ENCODE data around the gene DNAJB4.
A peak's percentile ranks its signal among the peaks of the same experiment; 100 is the strongest.
"Not testable (repeated sequence)": the region's sequence is repeated elsewhere in the genome, so short reads cannot be mapped to it uniquely, and the experiment has no call there.

Gene DNAJB4

DNA sequence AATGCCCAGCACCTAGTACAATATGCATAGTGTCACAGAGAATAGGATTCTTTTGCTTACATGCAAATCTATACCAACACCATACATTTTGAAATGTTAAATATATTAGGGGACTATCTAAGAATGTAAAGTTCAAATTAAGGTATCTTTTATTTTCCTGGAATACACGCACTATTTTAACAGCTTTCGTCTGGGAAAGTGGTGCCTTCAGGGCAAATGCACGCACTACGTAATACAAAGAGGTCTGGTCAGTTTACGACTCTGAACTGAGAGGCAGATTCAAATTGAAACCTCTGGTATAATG lies 26.8 kb upstream of the DNAJB4 start:
- H3K27ac ChIP-seq (ENCODE audit: low read length) = peak overlapping the region; percentile 100
- peaks cover 34% of the 10 kb centered on the region for H3K4me1 ChIP-seq (ENCODE audit: control insufficient read depth, low read depth, low read length)
- H3K4me3 ChIP-seq (ENCODE audit: low read length) = peak overlapping the region; percentile 100
- peak overlapping the region; percentile 100 for H3K9ac ChIP-seq (ENCODE audit: low read length)
- H3K9me3 ChIP-seq (ENCODE audit: control insufficient read depth, low read depth, low read length) = peaks cover 3% of the 10 kb centered on the region
- no peaks in the 10 kb centered on the region for H3K27me3 ChIP-seq (ENCODE audit: control insufficient read depth, insufficient read depth, low read length)
- H3K36me3 ChIP-seq (ENCODE audit: control insufficient read depth, low read depth, low read length) = peaks cover 13% of the 10 kb centered on the region

DNA sequence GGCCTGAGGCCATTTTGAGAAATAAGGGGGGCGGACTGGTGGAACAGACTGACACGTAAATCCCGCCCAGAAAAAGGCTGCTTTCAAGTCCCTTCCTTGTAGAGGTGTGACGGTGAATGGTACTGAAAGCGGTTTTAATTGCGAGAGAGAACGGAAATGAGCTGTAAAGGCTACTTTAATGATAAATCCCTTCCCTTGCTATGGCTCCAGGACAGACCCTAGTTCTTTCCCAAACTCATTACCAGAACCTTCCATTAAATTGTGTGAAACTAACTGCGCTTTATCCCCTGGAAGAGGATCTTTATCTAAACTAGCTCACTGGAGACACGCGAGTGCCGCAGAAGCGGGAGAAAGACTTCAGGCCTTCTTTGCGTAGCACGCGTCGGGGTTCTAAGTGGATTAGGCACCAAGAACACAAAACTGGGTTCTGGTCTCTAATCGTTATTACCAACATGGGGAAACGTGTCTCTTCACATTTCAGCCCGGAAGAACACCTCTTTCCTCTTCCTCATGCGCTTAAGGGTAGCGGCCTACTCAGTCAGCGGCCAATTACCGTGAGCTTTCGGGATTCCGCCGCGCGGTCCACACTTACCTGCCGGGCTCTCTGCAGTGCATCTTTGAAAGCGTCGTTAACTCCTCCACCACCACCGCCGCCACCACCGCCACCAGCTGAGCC lies 26.3 kb upstream of the DNAJB4 start:
- H3K27me3 ChIP-seq (ENCODE audit: control insufficient read depth, insufficient read depth, low read length) = no peaks in the 10 kb centered on the region
- H3K4me1 ChIP-seq (ENCODE audit: control insufficient read depth, low read depth, low read length) = peaks cover 34% of the 10 kb centered on the region
- peaks cover 13% of the 10 kb centered on the region for H3K36me3 ChIP-seq (ENCODE audit: control insufficient read depth, low read depth, low read length)
- H3K9me3 ChIP-seq (ENCODE audit: control insufficient read depth, low read depth, low read length) = peaks cover 3% of the 10 kb centered on the region
- peak overlapping the region; percentile 100 for H3K27ac ChIP-seq (ENCODE audit: low read length)
- peak overlapping the region; percentile 100 for H3K4me3 ChIP-seq (ENCODE audit: low read length)
- H3K9ac ChIP-seq (ENCODE audit: low read length) = peak overlapping the region; percentile 100

DNA sequence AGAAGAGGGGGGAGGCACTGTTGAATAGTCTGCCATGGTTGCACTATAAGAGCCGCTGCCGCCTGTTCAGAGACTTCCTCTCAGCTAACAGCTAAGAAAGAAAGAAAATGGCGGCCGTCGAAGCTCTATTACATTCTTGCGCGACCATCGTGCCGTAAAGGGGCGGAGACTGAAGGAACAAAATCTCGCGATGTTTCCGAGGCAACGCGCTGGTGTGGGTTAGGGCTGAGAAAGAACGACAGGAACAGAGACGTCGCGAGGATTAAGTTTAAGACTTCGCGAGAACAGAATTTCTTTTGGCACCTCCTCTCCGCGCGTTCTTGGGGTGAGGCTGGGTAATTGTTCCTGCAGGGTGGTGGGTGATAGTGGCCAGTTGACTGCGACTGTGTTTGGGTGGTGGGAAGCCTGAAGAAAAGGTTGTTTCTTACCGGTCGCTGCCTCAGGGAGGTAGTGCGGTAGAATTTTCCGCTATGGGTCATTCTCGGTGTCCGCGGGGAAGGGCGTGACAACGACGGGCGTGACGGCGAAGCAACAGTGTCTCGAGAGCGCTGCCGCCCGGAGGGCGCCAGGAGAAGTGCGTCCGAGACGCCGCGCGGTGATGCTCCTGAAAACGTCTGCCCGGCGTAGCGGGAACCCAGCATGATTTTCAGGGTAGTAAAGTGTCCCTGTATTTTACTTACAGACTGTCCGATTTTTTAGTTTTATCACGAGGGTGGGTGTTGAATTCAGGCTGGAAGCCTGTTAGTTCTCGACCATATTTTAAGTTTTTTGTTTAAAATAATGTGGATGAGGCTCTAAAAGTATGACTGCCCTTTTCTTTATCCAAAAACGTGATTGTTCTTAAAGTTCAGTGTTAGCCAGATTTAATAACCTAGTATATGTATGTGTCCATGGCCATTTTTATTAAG lies 25.5 kb upstream of the DNAJB4 start, which contains the start of gene FUBP1:
TSS of gene FUBP1 (minus strand) at position 104 of the 908 bp plus-strand sequence. CDS start at position 36, 68 bp downstream.
- Histone ChIP-seq H3K4me1 (ENCODE audit: control insufficient read depth, low read depth, low read length) (peaks cover 31% of the 10 kb centered on the region), H3K9me3 (ENCODE audit: control insufficient read depth, low read depth, low read length) (peaks cover 3% of the 10 kb centered on the region), H3K27ac (ENCODE audit: low read length) (peak within 1 kb of the TSS; percentile 100), H3K27me3 (ENCODE audit: control insufficient read depth, insufficient read depth, low read length) (no peaks in the 10 kb centered on the region), H3K4me3 (ENCODE audit: low read length) (peak within 1 kb of the TSS; percentile 100), H3K9ac (ENCODE audit: low read length) (peak within 1 kb of the TSS; percentile 100), H3K36me3 (ENCODE audit: control insufficient read depth, low read depth, low read length) (peaks cover 17% of the 10 kb centered on the region)

DNA sequence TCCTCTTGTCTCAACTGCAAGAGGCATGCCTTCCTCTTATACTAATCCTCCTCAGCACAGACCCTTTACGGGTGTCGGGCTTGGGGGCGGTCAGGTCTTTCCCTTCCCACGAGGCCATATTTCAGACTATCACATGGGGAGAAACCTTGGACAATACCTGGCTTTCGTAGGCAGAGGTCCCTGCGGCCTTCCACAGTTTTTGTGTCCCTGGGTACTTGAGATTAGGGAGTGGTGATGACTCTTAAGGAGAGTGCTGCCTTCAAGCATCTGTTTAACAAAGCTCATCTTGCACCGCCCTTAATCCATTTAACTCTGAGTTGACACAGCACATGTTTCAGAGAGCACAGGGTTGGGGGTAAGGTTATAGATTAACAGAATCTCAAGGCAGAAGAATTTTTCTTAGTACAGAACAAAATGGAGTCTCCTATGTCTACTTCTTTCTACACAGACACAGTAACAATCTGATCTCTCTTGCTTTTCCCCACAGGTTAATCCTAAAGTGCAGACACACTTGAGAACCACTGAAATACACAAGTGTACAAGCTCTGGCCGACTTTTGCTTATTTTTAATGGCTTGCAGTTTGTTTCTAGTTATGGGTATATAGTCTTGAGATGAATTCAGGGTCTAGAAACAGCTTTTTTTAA lies 21.3 kb upstream of the DNAJB4 start:
- H3K27ac ChIP-seq (ENCODE audit: low read length); H3K9me3 ChIP-seq (ENCODE audit: control insufficient read depth, low read depth, low read length); H3K4me1 ChIP-seq (ENCODE audit: control insufficient read depth, low read depth, low read length); H3K4me3 ChIP-seq (ENCODE audit: low read length); H3K9ac ChIP-seq (ENCODE audit: low read length); H3K27me3 ChIP-seq (ENCODE audit: control insufficient read depth, insufficient read depth, low read length); H3K36me3 ChIP-seq (ENCODE audit: control insufficient read depth, low read depth, low read length): not testable (repeated sequence)

DNA sequence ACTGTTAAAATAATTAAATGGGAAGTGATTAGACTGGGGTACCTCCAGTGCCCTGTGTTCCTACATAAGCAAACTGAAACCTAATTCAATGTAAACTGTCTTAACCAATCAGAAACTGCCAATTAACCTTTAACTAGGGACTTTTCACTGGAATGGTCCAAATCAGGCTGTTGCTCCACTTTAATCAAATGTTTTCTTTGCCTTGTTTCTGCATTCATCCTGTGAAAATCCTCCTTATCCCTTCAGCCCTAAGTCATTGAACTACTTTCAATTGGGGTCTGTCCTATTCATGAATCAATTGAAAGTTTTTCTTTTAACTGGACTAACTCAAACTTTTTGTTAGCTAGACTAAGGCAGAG lies 20.8 kb upstream of the DNAJB4 start:
- peaks cover 5% of the 10 kb centered on the region for H3K36me3 ChIP-seq (ENCODE audit: control insufficient read depth, low read depth, low read length)
- H3K4me3 ChIP-seq (ENCODE audit: low read length) = no peak overlapping the region
- peaks cover 4% of the 10 kb centered on the region for H3K4me1 ChIP-seq (ENCODE audit: control insufficient read depth, low read depth, low read length)
- H3K27ac ChIP-seq (ENCODE audit: low read length) = no peak overlapping the region
- no peaks in the 10 kb centered on the region for H3K9me3 ChIP-seq (ENCODE audit: control insufficient read depth, low read depth, low read length)
- H3K27me3 ChIP-seq (ENCODE audit: control insufficient read depth, insufficient read depth, low read length) = no peaks in the 10 kb centered on the region
- H3K9ac ChIP-seq (ENCODE audit: low read length) = no peak overlapping the region

DNA sequence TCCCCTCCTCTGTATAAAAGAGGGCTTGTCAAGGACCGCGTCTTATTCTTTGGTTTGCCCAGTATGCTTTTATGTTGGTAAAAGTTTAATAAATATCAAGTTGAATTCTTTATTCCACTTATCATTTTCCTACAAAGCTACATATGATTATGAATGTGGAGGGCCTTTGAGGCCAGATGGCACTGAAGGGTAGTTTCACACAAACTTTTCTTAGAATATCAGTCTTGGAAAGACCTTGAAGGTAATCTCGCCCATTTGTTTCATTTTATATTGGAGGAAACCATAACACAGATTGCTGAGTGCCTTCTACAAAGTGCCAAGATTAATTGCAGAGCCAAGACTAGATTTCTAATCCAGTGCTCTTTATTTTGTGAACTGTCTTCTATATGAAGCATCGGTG lies 20.1 kb upstream of the DNAJB4 start:
- Histone ChIP-seq H3K36me3 (ENCODE audit: control insufficient read depth, low read depth, low read length) (peaks cover 5% of the 10 kb centered on the region), H3K27me3 (ENCODE audit: control insufficient read depth, insufficient read depth, low read length) (no peaks in the 10 kb centered on the region), H3K27ac (ENCODE audit: low read length) (no peak overlapping the region), H3K4me3 (ENCODE audit: low read length) (no peak overlapping the region), H3K4me1 (ENCODE audit: control insufficient read depth, low read depth, low read length) (peaks cover 6% of the 10 kb centered on the region), H3K9ac (ENCODE audit: low read length) (no peak overlapping the region), H3K9me3 (ENCODE audit: control insufficient read depth, low read depth, low read length) (no peaks in the 10 kb centered on the region)

DNA sequence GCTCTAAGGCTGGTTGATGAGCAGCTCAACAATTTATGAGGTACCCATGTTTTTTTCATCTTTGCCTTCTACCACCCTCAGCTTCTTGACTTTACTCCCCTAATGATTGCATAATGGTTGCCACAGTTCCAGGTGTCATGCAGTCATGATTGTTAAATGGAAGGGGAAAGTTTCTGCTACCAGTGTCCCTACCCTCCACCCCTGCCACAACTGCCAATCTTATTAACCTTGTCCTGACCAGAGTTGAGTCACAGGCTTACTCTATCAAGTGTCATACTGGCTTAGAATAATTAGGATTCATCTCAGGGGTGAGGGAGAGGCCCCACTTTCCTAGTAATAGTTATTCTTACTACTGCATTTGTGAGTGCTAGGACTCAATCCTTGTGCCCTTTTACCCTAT lies 17.9 kb upstream of the DNAJB4 start:
- Histone ChIP-seq H3K27me3 (ENCODE audit: control insufficient read depth, insufficient read depth, low read length) (no peaks in the 10 kb centered on the region), H3K4me1 (ENCODE audit: control insufficient read depth, low read depth, low read length) (peaks cover 6% of the 10 kb centered on the region), H3K4me3 (ENCODE audit: low read length) (no peak overlapping the region), H3K9me3 (ENCODE audit: control insufficient read depth, low read depth, low read length) (no peaks in the 10 kb centered on the region), H3K36me3 (ENCODE audit: control insufficient read depth, low read depth, low read length) (peaks cover 5% of the 10 kb centered on the region), H3K9ac (ENCODE audit: low read length) (no peak overlapping the region), H3K27ac (ENCODE audit: low read length) (no peak overlapping the region)

DNA sequence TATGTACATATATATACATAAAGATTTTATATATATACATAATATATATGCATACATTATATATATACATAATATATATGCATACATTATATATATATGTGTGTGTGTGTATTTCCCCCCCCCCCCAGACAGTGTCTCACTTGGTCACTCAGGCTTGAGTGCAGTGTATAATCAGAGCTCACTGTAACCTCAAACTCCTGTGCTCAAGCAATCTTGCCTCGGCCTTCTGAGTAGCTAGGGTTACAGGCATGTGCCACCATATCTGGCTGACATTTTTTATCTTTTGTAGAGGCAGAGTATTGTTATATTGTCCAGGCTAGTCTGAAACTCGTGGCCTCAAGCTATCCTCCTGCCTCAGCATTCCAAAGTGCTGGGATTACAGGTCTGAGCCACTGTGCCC lies 16.8 kb upstream of the DNAJB4 start:
- Histone ChIP-seq H3K27ac (ENCODE audit: low read length) (no peak overlapping the region), H3K4me3 (ENCODE audit: low read length) (no peak overlapping the region), H3K4me1 (ENCODE audit: control insufficient read depth, low read depth, low read length) (peaks cover 6% of the 10 kb centered on the region), H3K27me3 (ENCODE audit: control insufficient read depth, insufficient read depth, low read length) (no peaks in the 10 kb centered on the region), H3K9ac (ENCODE audit: low read length) (no peak overlapping the region), H3K36me3 (ENCODE audit: control insufficient read depth, low read depth, low read length) (peaks cover 5% of the 10 kb centered on the region), H3K9me3 (ENCODE audit: control insufficient read depth, low read depth, low read length) (no peaks in the 10 kb centered on the region)

DNA sequence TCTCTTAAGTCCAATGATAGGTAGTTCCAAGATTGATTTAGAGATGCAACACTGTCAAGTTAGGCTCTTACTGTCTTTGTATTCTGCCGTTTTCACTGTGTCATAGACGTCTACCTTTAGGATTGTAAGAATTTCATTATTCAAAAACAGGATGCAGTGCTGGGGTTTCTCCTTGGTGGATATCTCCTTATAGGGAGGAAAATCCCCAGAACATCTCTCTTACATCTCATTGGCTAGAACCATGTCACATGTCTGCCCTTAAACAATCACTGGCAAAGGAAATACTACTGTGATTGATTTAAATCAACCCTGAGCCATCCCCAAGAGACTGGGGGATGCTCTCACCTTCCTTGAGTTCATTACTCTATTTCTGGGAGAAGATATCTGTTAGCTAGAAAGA lies 15.0 kb upstream of the DNAJB4 start:
- no peak overlapping the region for H3K4me3 ChIP-seq (ENCODE audit: low read length)
- no peaks in the 10 kb centered on the region for H3K27me3 ChIP-seq (ENCODE audit: control insufficient read depth, insufficient read depth, low read length)
- no peaks in the 10 kb centered on the region for H3K36me3 ChIP-seq (ENCODE audit: control insufficient read depth, low read depth, low read length)
- no peaks in the 10 kb centered on the region for H3K9me3 ChIP-seq (ENCODE audit: control insufficient read depth, low read depth, low read length)
- H3K9ac ChIP-seq (ENCODE audit: low read length) = no peak overlapping the region
- peaks cover 6% of the 10 kb centered on the region for H3K4me1 ChIP-seq (ENCODE audit: control insufficient read depth, low read depth, low read length)
- H3K27ac ChIP-seq (ENCODE audit: low read length) = no peak overlapping the region

DNA sequence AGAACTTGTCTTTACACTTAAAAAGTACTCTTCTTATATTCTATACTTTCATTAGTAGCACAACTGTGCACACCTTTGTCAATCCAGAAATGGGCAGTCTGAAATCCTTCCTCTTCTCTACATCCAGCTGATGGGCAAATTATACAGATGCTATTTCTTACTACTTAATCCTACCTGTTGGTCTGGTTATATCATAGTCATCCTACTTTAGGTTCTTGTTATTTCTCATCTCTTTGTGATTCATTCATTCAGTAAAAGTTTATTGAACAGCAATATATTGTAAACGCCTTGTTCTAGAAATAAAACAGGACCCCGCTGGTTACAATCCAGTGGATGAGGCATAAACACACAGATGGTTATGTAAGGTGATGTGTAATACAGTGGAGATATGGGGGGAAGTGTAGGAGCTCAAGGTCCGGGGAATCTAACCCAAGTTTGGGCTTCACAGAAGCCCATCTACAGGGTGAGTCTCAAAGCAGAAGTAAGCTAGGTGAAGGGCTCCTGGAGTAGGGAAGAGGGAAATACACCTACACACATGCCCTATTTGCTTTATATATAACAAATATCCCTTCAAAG lies 14.0 kb upstream of the DNAJB4 start:
- Histone ChIP-seq H3K4me1 (ENCODE audit: control insufficient read depth, low read depth, low read length) (peaks cover 6% of the 10 kb centered on the region), H3K36me3 (ENCODE audit: control insufficient read depth, low read depth, low read length) (no peaks in the 10 kb centered on the region), H3K27ac (ENCODE audit: low read length) (no peak overlapping the region)

DNA sequence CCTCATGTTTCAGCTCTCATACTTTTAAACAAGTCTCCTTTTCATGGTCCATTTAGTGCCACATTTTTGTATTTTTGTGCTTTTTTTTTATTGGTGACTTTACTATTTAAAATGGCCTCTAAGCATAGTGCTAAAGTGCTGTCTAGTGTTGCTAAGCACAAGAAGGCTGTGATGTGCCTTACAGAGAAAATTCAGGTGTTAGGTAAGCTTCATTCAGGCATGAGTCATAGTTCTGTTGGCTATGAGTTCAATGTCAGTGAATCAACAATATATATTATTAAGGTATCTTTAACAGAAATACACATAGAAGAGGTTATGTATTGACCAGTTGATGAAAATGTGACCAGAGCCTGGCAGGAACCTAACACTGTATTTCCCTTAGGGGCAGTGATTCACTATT lies 13.1 kb upstream of the DNAJB4 start:
- peaks cover 6% of the 10 kb centered on the region for H3K4me1 ChIP-seq (ENCODE audit: control insufficient read depth, low read depth, low read length)
- H3K9ac ChIP-seq (ENCODE audit: low read length) = no peak overlapping the region
- no peaks in the 10 kb centered on the region for H3K36me3 ChIP-seq (ENCODE audit: control insufficient read depth, low read depth, low read length)
- no peaks in the 10 kb centered on the region for H3K9me3 ChIP-seq (ENCODE audit: control insufficient read depth, low read depth, low read length)
- H3K27me3 ChIP-seq (ENCODE audit: control insufficient read depth, insufficient read depth, low read length) = no peaks in the 10 kb centered on the region
- H3K4me3 ChIP-seq (ENCODE audit: low read length) = no peak overlapping the region
- H3K27ac ChIP-seq (ENCODE audit: low read length) = no peak overlapping the region

More for the DNA sequence above, 14.0 kb upstream of the DNAJB4 start:
- H3K9me3 ChIP-seq (ENCODE audit: control insufficient read depth, low read depth, low read length) = no peaks in the 10 kb centered on the region
- H3K9ac ChIP-seq (ENCODE audit: low read length) = no peak overlapping the region
- H3K4me3 ChIP-seq (ENCODE audit: low read length) = no peak overlapping the region
- H3K27me3 ChIP-seq (ENCODE audit: control insufficient read depth, insufficient read depth, low read length) = no peaks in the 10 kb centered on the region
